ENCODE data around the gene VAV3. TPM values are rescaled to one million over a fixed set of nuclear protein-coding genes. Genes with fewer than 3 reads are reported as not detected.
A peak's percentile ranks its signal among the peaks of the same experiment; 100 is the strongest.

VAV3 gene
- total and polyA plus RNA-seq, 8 donors = 7.1 to 21.4 (median 12.8) TPM

DNA sequence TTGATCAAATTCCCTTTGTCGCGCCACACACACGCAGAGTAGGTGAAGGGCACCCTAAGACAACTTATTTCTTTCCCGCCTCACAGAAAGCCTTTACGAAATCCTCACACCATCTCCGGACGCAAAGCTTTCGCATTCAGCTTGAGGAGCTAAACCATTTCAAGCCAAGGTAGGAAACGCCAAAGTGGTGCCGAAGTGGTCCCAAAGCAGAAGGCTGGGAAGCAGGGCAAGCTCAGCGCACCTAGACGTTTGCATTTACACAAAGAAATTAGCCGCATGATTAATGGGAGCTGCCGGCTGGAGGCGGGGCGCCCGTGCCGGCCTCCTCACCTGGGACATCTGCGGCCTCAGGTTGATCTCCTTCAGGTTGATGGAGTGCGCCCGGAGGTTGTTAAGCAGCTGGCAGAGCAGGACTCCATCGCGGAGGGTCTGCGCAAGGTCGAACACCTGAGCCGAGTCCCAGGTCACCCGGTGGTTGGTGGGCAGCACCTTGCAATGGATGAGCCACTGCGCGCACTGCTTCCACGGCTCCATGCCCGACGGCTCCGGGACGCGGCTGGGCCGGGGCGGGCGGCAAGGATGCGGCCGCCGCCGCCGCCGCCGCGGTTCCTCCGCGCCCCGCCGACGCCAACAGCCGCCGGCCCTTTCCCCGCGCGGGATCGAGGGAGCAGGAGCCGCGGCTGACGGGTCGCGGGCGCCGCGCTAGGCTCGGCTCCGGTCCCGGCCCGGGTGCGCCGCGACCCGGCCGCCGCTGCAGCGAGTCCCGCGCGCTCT is 457 bp downstream of the VAV3 start:
- H3K4me3 ChIP-seq = peak overlapping the region in 3 of 4 donors; percentile 22 to 51 (median 26)
- peak overlapping the region in 1 of 4 donors; percentile 33 for H3K27ac ChIP-seq
- H3K4me1 ChIP-seq = no peaks in the 10 kb centered on the region
- FAIRE-seq (no peak), ATAC-seq (peak in 3 of 4 donors; percentile 23 to 39 (median 30)), DNase-seq (peak in 1 of 6 donors; percentile 47)
- no peaks in the 10 kb centered on the region for H3K36me3 ChIP-seq
- TF ChIP-seq, protein P1, sequence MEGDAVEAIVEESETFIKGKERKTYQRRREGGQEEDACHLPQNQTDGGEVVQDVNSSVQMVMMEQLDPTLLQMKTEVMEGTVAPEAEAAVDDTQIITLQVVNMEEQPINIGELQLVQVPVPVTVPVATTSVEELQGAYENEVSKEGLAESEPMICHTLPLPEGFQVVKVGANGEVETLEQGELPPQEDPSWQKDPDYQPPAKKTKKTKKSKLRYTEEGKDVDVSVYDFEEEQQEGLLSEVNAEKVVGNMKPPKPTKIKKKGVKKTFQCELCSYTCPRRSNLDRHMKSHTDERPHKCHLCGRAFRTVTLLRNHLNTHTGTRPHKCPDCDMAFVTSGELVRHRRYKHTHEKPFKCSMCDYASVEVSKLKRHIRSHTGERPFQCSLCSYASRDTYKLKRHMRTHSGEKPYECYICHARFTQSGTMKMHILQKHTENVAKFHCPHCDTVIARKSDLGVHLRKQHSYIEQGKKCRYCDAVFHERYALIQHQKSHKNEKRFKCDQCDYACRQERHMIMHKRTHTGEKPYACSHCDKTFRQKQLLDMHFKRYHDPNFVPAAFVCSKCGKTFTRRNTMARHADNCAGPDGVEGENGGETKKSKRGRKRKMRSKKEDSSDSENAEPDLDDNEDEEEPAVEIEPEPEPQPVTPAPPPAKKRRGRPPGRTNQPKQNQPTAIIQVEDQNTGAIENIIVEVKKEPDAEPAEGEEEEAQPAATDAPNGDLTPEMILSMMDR (IDR thresholded peaks at IDR 0.05) = no peak
- H3K9me3 ChIP-seq = no peaks in the 10 kb centered on the region
- intact Hi-C loops (cut with DNase I) = no loop called here
- H3K27me3 ChIP-seq = peaks cover 0 to 7% (median 1%) of the 10 kb centered on the region in 4 donors
- WGBS, 2 donors = 1 to 2% methylated on average over 48 to 79 of the region's 79 CpGs

DNA sequence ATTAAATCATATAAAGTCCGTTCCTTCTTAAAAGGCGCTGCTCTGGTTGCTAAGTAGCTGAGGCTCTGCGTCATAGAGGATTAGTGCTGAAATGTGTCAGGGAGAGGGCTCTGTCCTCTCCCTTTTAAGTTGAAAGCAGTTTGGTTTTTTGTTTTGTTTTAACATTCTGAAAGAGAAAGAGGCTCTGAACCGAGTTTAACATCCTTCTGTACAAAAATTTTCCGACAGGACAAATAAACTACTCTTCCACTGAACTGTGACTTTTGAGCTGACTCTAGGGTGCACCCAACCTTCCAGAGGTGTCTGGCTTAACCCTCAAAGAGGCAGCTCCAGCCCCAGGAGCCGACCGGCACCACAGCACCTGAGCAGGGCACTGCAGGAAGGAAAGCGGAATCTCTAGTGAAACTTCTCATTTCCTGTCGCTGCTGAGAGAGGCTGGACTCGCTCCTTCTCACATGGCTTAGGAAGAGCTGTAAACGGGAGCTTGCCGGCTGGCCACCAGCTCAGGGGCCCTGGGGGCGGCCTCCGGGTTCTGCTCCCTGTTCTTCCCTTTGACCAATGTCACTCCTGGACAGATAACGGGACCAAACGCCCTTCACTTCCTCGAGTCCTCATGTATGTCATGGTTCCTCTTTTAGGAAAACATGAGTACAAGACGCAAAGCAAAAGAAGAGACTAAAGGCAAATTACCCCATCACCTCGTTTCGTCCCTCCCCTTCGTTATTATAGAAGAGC is 1.2 kb downstream of the VAV3 start:
- Histone ChIP-seq H3K4me1 (no peaks in the 10 kb centered on the region), H3K27ac (peak overlapping the region in 1 of 4 donors; percentile 33), H3K36me3 (no peaks in the 10 kb centered on the region), H3K9me3 (no peaks in the 10 kb centered on the region), H3K4me3 (peak overlapping the region in 3 of 4 donors; percentile 22 to 51 (median 26)), H3K27me3 (peaks cover 0 to 7% (median 1%) of the 10 kb centered on the region in 4 donors)
- intact Hi-C loops (cut with DNase I) = no loop called here
- ATAC-seq (peak in 3 of 4 donors; percentile 30 to 58 (median 54)), FAIRE-seq (no peak), DNase-seq (peak in 2 of 6 donors; percentile 9 to 19)
- TF ChIP-seq, protein P1 (IDR thresholded peaks at IDR 0.05) = no peak
- 5% methylated on average over 21 of the region's 21 CpGs for WGBS, 2 donors

DNA sequence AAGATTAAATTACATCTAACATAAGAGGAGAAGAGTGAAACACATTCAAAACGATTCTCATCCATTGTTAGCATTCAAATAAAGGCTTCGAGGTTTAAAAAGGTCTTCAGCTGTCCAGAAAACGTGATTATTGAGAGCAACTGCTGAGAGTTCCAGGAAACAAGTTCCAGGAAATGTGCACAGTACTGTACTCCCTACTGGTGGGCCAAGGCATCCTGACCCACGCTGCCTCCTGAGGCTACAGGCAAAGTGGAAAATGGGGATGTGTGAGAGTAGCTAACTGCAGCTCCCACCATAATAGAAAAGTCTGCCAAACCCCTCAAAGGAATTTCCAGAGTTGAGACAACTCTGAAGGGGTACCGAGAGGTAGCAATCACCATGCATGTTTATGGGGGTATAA is 2.0 kb downstream of the VAV3 start:
- Histone ChIP-seq H3K4me3 (peak overlapping the region in 1 of 4 donors; percentile 51), H3K4me1 (no peaks in the 10 kb centered on the region), H3K36me3 (no peaks in the 10 kb centered on the region), H3K9me3 (no peaks in the 10 kb centered on the region), H3K27ac (no peak overlapping the region), H3K27me3 (peaks cover 0 to 7% (median 1%) of the 10 kb centered on the region in 4 donors)
- DNase-seq = no peak
- WGBS, 2 donors = 31 to 38% methylated on average over 5 of the region's 5 CpGs
- TF ChIP-seq, protein P1 (IDR thresholded peaks at IDR 0.05) = no peak
- intact Hi-C loops (cut with DNase I) = no loop called here
- no peak for ATAC-seq
- no peak for FAIRE-seq

DNA sequence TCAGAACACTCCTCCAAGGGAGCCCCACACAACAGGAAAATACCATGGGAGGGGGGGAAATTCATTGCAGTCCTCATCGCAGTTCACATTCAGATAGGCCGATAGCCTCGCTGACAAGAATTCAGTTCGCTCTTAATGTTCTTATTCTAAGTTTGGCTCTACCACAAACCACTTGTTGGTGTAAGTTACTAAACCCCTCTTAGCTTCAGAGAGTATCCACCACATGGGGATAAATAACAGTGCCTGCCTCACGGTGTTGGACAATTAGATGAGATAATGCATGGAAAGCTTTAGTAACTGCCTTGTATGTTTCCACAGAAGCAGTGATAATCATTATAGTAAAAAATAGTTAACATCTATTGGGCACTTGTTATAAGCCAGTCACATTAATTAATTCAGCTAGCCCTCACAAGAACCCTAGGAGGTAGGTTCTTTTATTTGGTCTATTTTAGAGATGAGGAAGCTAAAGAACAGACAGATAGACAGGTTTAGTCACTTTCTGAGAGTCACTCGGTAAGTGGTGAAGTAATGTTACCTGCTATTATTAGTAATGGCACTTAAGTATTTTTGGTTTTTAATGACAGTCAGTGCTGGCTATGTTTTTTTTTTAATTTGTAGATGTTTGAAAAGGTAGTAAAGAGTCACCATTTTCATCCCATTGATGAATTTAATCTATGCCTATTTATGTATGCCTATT is 10.1 kb downstream of the VAV3 start:
- Histone ChIP-seq H3K36me3 (no peaks in the 10 kb centered on the region), H3K27me3 (peaks cover 0 to under 1% (median 0%) of the 10 kb centered on the region in 4 donors), H3K9me3 (no peaks in the 10 kb centered on the region), H3K27ac (no peak overlapping the region), H3K4me1 (peaks cover 0 to 5% (median 0%) of the 10 kb centered on the region in 3 donors), H3K4me3 (no peak overlapping the region)
- TF ChIP-seq, protein P1 (IDR thresholded peaks at IDR 0.05) = no peak
- ATAC-seq (no peak), FAIRE-seq (no peak), DNase-seq (no peak)
- WGBS, 2 donors = 81 to 90% methylated on average over 6 of the region's 6 CpGs
- intact Hi-C loops (cut with DNase I) = no loop called here

Data from pancreas (tissue), 10 donors.